Karpas-422 (cell line): ENCODE data around the gene GATA2. TPM values are rescaled to one million over a fixed set of nuclear protein-coding genes. Genes with fewer than 3 reads are reported as not detected.

Experiments
- DNase-seq: peaks from one replicate; pipeline ENCODE4 v3.0.0-alpha.2; 2015
- H2AFZ ChIP-seq: fragments of 200-600 bp; sonication (generic); 2 replicates; pipeline ENCODE4 v1.6.1; 2014; ENCODE audit warnings: antibody characterized with exemption, low read length, mixed read lengths
- H3K27ac ChIP-seq: fragments of 200-600 bp; sonication (generic); 2 replicates; pipeline ENCODE4 v1.5.1; 2014; ENCODE audit warnings: mild to moderate bottlenecking, low read length, moderate library complexity
- H3K27me3 ChIP-seq: fragments of 200-600 bp; sonication (generic); 2 replicates; pipeline ENCODE4 v1.6.1; 2014; ENCODE audit warnings: low read length, mixed read lengths
- H3K36me3 ChIP-seq: fragments of 200-600 bp; sonication (generic); 2 replicates; pipeline ENCODE4 v1.6.1; 2014; ENCODE audit warnings: low read length, mixed read lengths; ENCODE audit not compliant: insufficient read depth
- H3K4me1 ChIP-seq: fragments of 200-600 bp; sonication (generic); 2 replicates; pipeline ENCODE4 v1.6.1; 2014; ENCODE audit warnings: mild to moderate bottlenecking, low read length, mixed read lengths
- H3K4me2 ChIP-seq: fragments of 200-600 bp; sonication (generic); 2 replicates; pipeline ENCODE4 v1.6.1; 2014; ENCODE audit warnings: low read length, low read depth, mild to moderate bottlenecking; ENCODE audit not compliant: poor library complexity, severe bottlenecking
- H3K4me3 ChIP-seq: fragments of 200-600 bp; sonication (generic); 2 replicates; pipeline ENCODE4 v1.5.1; 2014; ENCODE audit warnings: mild to moderate bottlenecking, antibody characterized with exemption, low read length, mixed read lengths
- H3K79me2 ChIP-seq: fragments of 200-600 bp; sonication (generic); 2 replicates; pipeline ENCODE4 v1.6.1; 2014; ENCODE audit warnings: mild to moderate bottlenecking, low read length, mixed read lengths
- H3K9ac ChIP-seq: fragments of 200-600 bp; sonication (generic); 2 replicates; pipeline ENCODE4 v1.6.0; 2014; ENCODE audit warnings: low read length
- H3K9me2 ChIP-seq: fragments of 200-600 bp; sonication (generic), shearing (Covaris generic); replicated peaks from 2 replicates; pipeline ENCODE4 v1.6.0; 2014; ENCODE audit warnings: mild to moderate bottlenecking, low read length, moderate library complexity; ENCODE audit not compliant: insufficient read depth
- H3K9me3 ChIP-seq: fragments of 300-700, 200-600 bp; sonication (generic); 2 replicates; pipeline ENCODE4 v1.6.1; 2014; ENCODE audit warnings: low read length, mixed read lengths
- H4K20me1 ChIP-seq: fragments of 200-600 bp; sonication (generic); 2 replicates; pipeline ENCODE4 v1.6.1; 2014; ENCODE audit warnings: mild to moderate bottlenecking, antibody characterized with exemption, low read length, low read depth; ENCODE audit not compliant: insufficient read depth
- total RNA-seq: library from RNA; depleted of rRNA; stranded (reverse); fragments of >200 nt; shearing (Covaris generic); gene quantifications from 2 replicates; pipeline ENCODE4 v1.2.3, GENCODE V29; 2014; ENCODE audit warnings: low replicate concordance

Gene GATA2
- total RNA-seq, 1 experiment from 2014 or later: not detected

- no peak for DNase-seq
- H3K4me2 ChIP-seq: no peak overlapping the region
- H4K20me1 ChIP-seq: 0 out of 2 replicates have a peak, but pooled peaks cover 3% of the 10 kb centered on the region
- no peaks in the 10 kb centered on the region for H3K79me2 ChIP-seq
- H3K4me3 ChIP-seq: no peak overlapping the region
- no peaks in the 10 kb centered on the region for H3K4me1 ChIP-seq
- no peak overlapping the region for H3K9ac ChIP-seq
- H3K36me3 ChIP-seq: no peaks in the 10 kb centered on the region
- H2AFZ ChIP-seq: no peak overlapping the region
- H3K27ac ChIP-seq: no peak overlapping the region
- H3K9me2 ChIP-seq: no peaks in the 10 kb centered on the region
- H3K9me3 ChIP-seq: no peaks in the 10 kb centered on the region
- no peaks in the 10 kb centered on the region for H3K27me3 ChIP-seq
These were observed 36.9 kb downstream of the GATA2 start for GRCh38 chr3:128455786-128456748.

- Histone ChIP-seq H3K27ac (no peak overlapping the region), H3K9me3 (no peaks in the 10 kb centered on the region), H3K36me3 (no peaks in the 10 kb centered on the region), H3K9me2 (no peaks in the 10 kb centered on the region), H3K4me1 (no peaks in the 10 kb centered on the region), H4K20me1 (0 out of 2 replicates have a peak, but pooled peaks cover 3% of the 10 kb centered on the region), H2AFZ (no peak overlapping the region), H3K4me3 (no peak overlapping the region), H3K9ac (no peak overlapping the region), H3K79me2 (no peaks in the 10 kb centered on the region), H3K27me3 (no peaks in the 10 kb centered on the region), H3K4me2 (no peak overlapping the region)
- no peak for DNase-seq
These were observed 37.9 kb downstream of the GATA2 start for GRCh38 chr3:128455116-128455515.

- Histone ChIP-seq H3K27me3 (no peaks in the 10 kb centered on the region), H3K27ac (no peak overlapping the region), H2AFZ (no peak overlapping the region), H3K9me3 (no peaks in the 10 kb centered on the region), H3K9me2 (no peaks in the 10 kb centered on the region), H3K4me2 (no peak overlapping the region), H3K79me2 (no peaks in the 10 kb centered on the region), H3K9ac (no peak overlapping the region), H3K4me3 (no peak overlapping the region), H3K4me1 (no peaks in the 10 kb centered on the region), H4K20me1 (0 out of 2 replicates have a peak, but pooled peaks cover 3% of the 10 kb centered on the region), H3K36me3 (no peaks in the 10 kb centered on the region)
- DNase-seq: no peak
These were observed 38.7 kb downstream of the GATA2 start for GRCh38 chr3:128454310-128454618.

- H2AFZ ChIP-seq: no peak overlapping the region
- H3K4me3 ChIP-seq: no peak overlapping the region
- no peak overlapping the region for H3K9ac ChIP-seq
- H3K36me3 ChIP-seq: no peaks in the 10 kb centered on the region
- H3K27ac ChIP-seq: no peak overlapping the region
- no peaks in the 10 kb centered on the region for H3K27me3 ChIP-seq
- no peaks in the 10 kb centered on the region for H3K9me3 ChIP-seq
- 0 out of 2 replicates have a peak, but pooled peaks cover 3% of the 10 kb centered on the region for H4K20me1 ChIP-seq
- H3K4me2 ChIP-seq: no peak overlapping the region
- no peak for DNase-seq
- H3K79me2 ChIP-seq: no peaks in the 10 kb centered on the region
- H3K4me1 ChIP-seq: no peaks in the 10 kb centered on the region
- H3K9me2 ChIP-seq: no peaks in the 10 kb centered on the region
These were observed 39.3 kb downstream of the GATA2 start for GRCh38 chr3:128453501-128454309.

- H3K9me3 ChIP-seq: no peaks in the 10 kb centered on the region
- no peak overlapping the region for H3K27ac ChIP-seq
These were observed 40.2 kb downstream of the GATA2 start for GRCh38 chr3:128452678-128453275.

GRCh38 chr3:128452120-128452519 is 40.9 kb downstream of the GATA2 start:
- Histone ChIP-seq H3K9me3 (no peaks in the 10 kb centered on the region), H3K4me3 (no peak overlapping the region), H3K27me3 (no peaks in the 10 kb centered on the region), H3K36me3 (no peaks in the 10 kb centered on the region), H3K27ac (no peak overlapping the region), H4K20me1 (0 out of 2 replicates have a peak, but pooled peaks cover 3% of the 10 kb centered on the region), H3K4me1 (no peaks in the 10 kb centered on the region), H2AFZ (no peak overlapping the region), H3K9ac (no peak overlapping the region), H3K79me2 (no peaks in the 10 kb centered on the region), H3K9me2 (no peaks in the 10 kb centered on the region), H3K4me2 (no peak overlapping the region)
- no peak for DNase-seq

More at GRCh38 chr3:128452678-128453275, 40.2 kb downstream of the GATA2 start:
- DNase-seq: no peak
- Histone ChIP-seq H2AFZ (no peak overlapping the region), H3K9me2 (no peaks in the 10 kb centered on the region), H3K4me3 (no peak overlapping the region), H3K36me3 (no peaks in the 10 kb centered on the region), H3K9ac (no peak overlapping the region), H4K20me1 (0 out of 2 replicates have a peak, but pooled peaks cover 3% of the 10 kb centered on the region), H3K27me3 (no peaks in the 10 kb centered on the region), H3K79me2 (no peaks in the 10 kb centered on the region), H3K4me1 (no peaks in the 10 kb centered on the region), H3K4me2 (no peak overlapping the region)

GRCh38 chr3:128449111-128449638 is 43.8 kb downstream of the GATA2 start:
- no peaks in the 10 kb centered on the region for H3K36me3 ChIP-seq
- H3K4me2 ChIP-seq: no peak overlapping the region
- no peaks in the 10 kb centered on the region for H3K79me2 ChIP-seq
- no peaks in the 10 kb centered on the region for H4K20me1 ChIP-seq
- no peak overlapping the region for H2AFZ ChIP-seq
- no peak overlapping the region for H3K27ac ChIP-seq
- no peak overlapping the region for H3K4me3 ChIP-seq
- H3K9me2 ChIP-seq: no peaks in the 10 kb centered on the region
- no peak overlapping the region for H3K9ac ChIP-seq
- H3K27me3 ChIP-seq: no peaks in the 10 kb centered on the region
- no peak for DNase-seq
- H3K4me1 ChIP-seq: no peaks in the 10 kb centered on the region
- H3K9me3 ChIP-seq: no peaks in the 10 kb centered on the region
